GM23248 (cell line): ENCODE results near the gene PLCH2.

ENCODE experiments used
- EZH2 ChIP-seq: fragments of 200-600 bp; sonication (generic); IDR thresholded peaks from 2 replicates; pipeline ENCODE4 v1.6.1; 2018; ENCODE audit warnings: antibody characterized with exemption, mild to moderate bottlenecking; ENCODE audit not compliant: insufficient read depth, poor library complexity, severe bottlenecking
- EZH2phosphoT487 ChIP-seq: fragments of 200-600 bp; sonication (generic); IDR thresholded peaks from 2 replicates; pipeline ENCODE4 v1.6.1; 2018; ENCODE audit warnings: antibody characterized with exemption, moderate library complexity, mild to moderate bottlenecking, low read depth; ENCODE audit not compliant: insufficient read depth

DNA sequence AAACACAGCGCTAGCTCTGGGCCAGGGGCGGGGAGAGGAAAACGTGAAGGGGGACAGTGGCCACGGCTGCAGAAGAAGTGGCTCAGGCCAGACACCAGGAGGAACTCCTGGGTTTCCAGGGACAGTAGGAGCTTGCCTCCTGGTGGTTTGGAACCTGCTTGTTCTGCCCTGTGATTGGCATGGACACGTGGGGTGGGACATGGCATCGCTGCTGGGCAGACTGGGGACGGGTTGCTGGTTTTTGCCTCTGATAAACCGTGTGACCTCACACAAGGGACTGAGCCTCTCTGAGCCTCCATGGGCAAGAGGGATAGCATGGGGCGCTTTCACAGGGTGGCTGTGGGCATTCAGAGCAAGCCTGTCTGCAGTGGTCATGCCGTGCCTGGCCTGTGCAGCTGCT lies 7.5 kb upstream of the PLCH2 start:
- TF ChIP-seq EZH2phosphoT487 (no peak), EZH2 (no peak)
